Omental fat pad (tissue), 4 donors: ENCODE data around the gene PKMYT1. TPM values are rescaled to one million over a fixed set of nuclear protein-coding genes. Genes with fewer than 3 reads are reported as not detected.
A peak's percentile ranks its signal among the peaks of the same experiment; 100 is the strongest.

ENCODE experiments used
- ATAC-seq: fragments of 150-250 bp; one replicate; pipeline ENCODE4 v1.9.1; 2016; ENCODE audit warnings: mild to moderate bottlenecking, moderate library complexity; ENCODE audit not compliant: low FRiP score
- DNase-seq: peaks from one replicate; pipeline ENCODE4 v3.0.0-alpha.2; 2019; ENCODE audit warnings: low spot score
- CTCF ChIP-seq, 3 donors: fragments of 450-650 bp; IDR thresholded peaks; one replicate each; pipeline ENCODE4 v1.5.1; 2016 to 2017; ENCODE audit warnings: antibody characterized with exemption in 3 of 3, mild to moderate bottlenecking in 3 of 3, moderate library complexity in 2 of 3
- total RNA-seq, 4 donors: library from RNA; depleted of rRNA; stranded (reverse); fragments of >200 nt; gene quantifications; one replicate each; pipeline ENCODE4 v1.1.0, GENCODE V29; 2016

Gene PKMYT1
- total RNA-seq, 4 donors from 2014 or later, result 0.25 to 1.7 (median 0.79) TPM; not detected in 1

GRCh38 chr16:2973605-2974318 is 6.5 kb downstream of the PKMYT1 start:
- ATAC-seq (no peak), DNase-seq (no peak)
- TF ChIP-seq CTCF (IDR thresholded peaks at IDR 0.05), result no peak

- no peak for DNase-seq
- no peak for TF ChIP-seq CTCF (IDR thresholded peaks at IDR 0.05)
- ATAC-seq, result no peak
Measured at GRCh38 chr16:2973093-2973492, 7.2 kb downstream of the PKMYT1 start.

DNA sequence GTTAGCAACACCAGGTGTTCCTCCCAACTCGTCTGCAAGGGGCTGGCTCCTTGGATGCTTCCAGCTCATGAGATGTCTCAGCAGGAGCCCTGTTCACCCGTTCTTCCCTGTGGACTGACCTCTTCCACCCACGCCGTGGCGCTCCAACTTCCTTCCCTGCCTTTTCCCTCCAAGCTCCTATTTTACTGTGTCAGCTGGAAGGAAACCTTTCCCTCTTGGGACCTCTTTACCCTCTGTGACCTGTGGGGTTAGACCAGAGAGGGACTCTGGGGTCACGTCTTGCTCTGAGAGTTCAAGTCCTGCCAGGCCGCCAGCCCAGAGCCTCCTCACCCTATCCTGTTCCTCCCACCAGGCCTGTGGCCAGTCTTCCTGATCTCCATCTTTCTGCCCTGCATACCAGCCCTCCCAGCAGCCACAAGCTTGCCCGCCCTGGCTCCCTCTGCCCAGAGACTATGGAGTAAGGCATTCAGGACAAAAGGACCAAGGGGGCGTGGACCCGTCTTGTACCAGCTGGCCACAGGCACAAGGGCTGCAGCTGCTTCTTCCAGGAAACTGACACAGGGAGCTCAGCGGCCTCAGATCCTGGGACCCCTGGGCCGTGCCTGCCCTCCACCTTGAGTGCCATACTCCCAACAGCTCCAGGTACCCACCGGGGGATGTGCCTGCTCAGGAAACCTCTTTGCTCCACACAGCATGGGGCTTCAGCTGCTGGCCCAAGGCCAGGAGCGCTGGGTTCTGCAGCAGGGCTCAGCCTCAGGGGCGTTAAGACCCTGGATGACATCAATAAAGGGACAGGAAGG is 8.1 kb downstream of the PKMYT1 start:
- TF ChIP-seq CTCF (IDR thresholded peaks at IDR 0.05), result no peak
- DNase-seq, result no peak
- no peak for ATAC-seq

GRCh38 chr16:2971134-2971984 is 8.9 kb downstream of the PKMYT1 start:
- no peak for TF ChIP-seq CTCF (IDR thresholded peaks at IDR 0.05)
- ATAC-seq (no peak), DNase-seq (no peak)

GRCh38 chr16:2970563-2970962 is 9.7 kb downstream of the PKMYT1 start:
- ATAC-seq (no peak), DNase-seq (no peak)
- no peak for TF ChIP-seq CTCF (IDR thresholded peaks at IDR 0.05)

- DNase-seq (no peak), ATAC-seq (peak; percentile 7)
Measured at GRCh38 chr16:2969545-2970521, 10.4 kb downstream of the PKMYT1 start.

More at GRCh38 chr16:2969545-2970521, 10.4 kb downstream of the PKMYT1 start:
- TF ChIP-seq CTCF (IDR thresholded peaks at IDR 0.05), result no peak
